ENCODE results near the gene TLCD1. TPM values are rescaled to one million over a fixed set of nuclear protein-coding genes. Genes with fewer than 3 reads are reported as not detected.

TLCD1 gene
- total and polyA plus RNA-seq, 2 experiments from 2014 or later = 4.8 to 14.2 TPM

- H4K20me1 ChIP-seq (ENCODE audit: insufficient read depth) = no peaks in the 10 kb centered on the region
- in situ Hi-C loops (cut with MboI) = no loop called here
- H3K27me3 ChIP-seq (replicated peaks; ENCODE audit: insufficient read depth) = no peaks in the 10 kb centered on the region
- no peaks in the 10 kb centered on the region for H3K9me2 ChIP-seq (ENCODE audit: insufficient read depth)
- H2AFZ ChIP-seq = no peak overlapping the region
- TF ChIP-seq EZH2 (IDR thresholded peaks at IDR 0.05; ENCODE audit: insufficient read depth, poor library complexity, severe bottlenecking) = no peak
- no peak for TF ChIP-seq EZH2phosphoT487 (IDR thresholded peaks at IDR 0.05; ENCODE audit: insufficient read depth, low read depth)
- H3K27ac ChIP-seq = no peak overlapping the region
- peak; percentile 39 for DNase-seq
- H3F3A ChIP-seq (ENCODE audit: insufficient read depth) = no peaks in the 10 kb centered on the region
- H3K4me2 ChIP-seq (ENCODE audit: unreplicated experiment) = no peak overlapping the region
- H3K9ac ChIP-seq = no peak overlapping the region
- no peaks in the 10 kb centered on the region for H3K4me1 ChIP-seq (ENCODE audit: insufficient read depth)
- H3K79me2 ChIP-seq (ENCODE audit: insufficient read depth) = no peaks in the 10 kb centered on the region
- no peak overlapping the region for H3K4me3 ChIP-seq
- 84% methylated on average over 6 of the region's 6 CpGs for WGBS, 2 experiments (ENCODE audit: low coverage in 1 of 2, low lambda C conversion rate in 2 of 2, missing lambda C conversion rate in 2 of 2)
- H3K9me3 ChIP-seq (ENCODE audit: low read depth) = no peaks in the 10 kb centered on the region
- H3K36me3 ChIP-seq (ENCODE audit: low read depth) = peaks cover 42% of the 10 kb centered on the region
Observed at GRCh38 chr17:28698253-28698941, 27.6 kb downstream of the TLCD1 start.

DNA sequence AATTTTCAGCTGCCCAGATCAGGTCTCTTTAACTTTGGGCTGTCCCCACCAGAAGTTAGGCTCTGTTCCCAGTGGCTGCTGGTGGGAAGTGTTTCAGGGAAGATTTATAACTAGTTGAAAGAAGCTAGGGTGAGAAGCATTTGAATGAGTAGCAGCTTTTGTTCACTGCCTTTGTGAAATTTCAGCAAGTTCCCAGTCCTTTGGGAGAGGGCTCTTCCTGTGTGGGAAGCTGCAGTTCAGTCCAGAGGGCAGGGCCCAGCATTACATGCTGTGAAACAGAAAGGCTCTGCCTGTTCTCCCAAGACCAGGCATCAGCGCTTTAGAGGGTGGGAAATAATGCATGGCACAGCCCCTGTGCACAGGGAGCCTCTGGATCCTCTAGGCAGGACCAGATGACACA lies 32.2 kb downstream of the TLCD1 start:
- no peaks in the 10 kb centered on the region for H3K79me2 ChIP-seq (ENCODE audit: insufficient read depth)
- no peak overlapping the region for H3K4me3 ChIP-seq
- TF ChIP-seq EZH2 (IDR thresholded peaks at IDR 0.05; ENCODE audit: insufficient read depth, poor library complexity, severe bottlenecking) (no peak), EZH2phosphoT487 (IDR thresholded peaks at IDR 0.05; ENCODE audit: insufficient read depth, low read depth) (no peak)
- no peaks in the 10 kb centered on the region for H3K9me2 ChIP-seq (ENCODE audit: insufficient read depth)
- DNase-seq = no peak
- H2AFZ ChIP-seq = no peak overlapping the region
- no peaks in the 10 kb centered on the region for H3F3A ChIP-seq (ENCODE audit: insufficient read depth)
- no peak overlapping the region for H3K4me2 ChIP-seq (ENCODE audit: unreplicated experiment)
- H4K20me1 ChIP-seq (ENCODE audit: insufficient read depth) = no peaks in the 10 kb centered on the region
- no peak overlapping the region for H3K9ac ChIP-seq
- 100% methylated on average over 1 of the region's 1 CpG for WGBS, 2 experiments (ENCODE audit: low coverage in 1 of 2, low lambda C conversion rate in 2 of 2, missing lambda C conversion rate in 2 of 2)
- in situ Hi-C loops (cut with MboI) = no loop called here
- no peaks in the 10 kb centered on the region for H3K27me3 ChIP-seq (replicated peaks; ENCODE audit: insufficient read depth)
- no peaks in the 10 kb centered on the region for H3K4me1 ChIP-seq (ENCODE audit: insufficient read depth)
- no peak overlapping the region for H3K27ac ChIP-seq
- H3K9me3 ChIP-seq (ENCODE audit: low read depth) = no peaks in the 10 kb centered on the region
- peaks cover 60% of the 10 kb centered on the region for H3K36me3 ChIP-seq (ENCODE audit: low read depth)

- TF ChIP-seq EZH2 (IDR thresholded peaks at IDR 0.05; ENCODE audit: insufficient read depth, poor library complexity, severe bottlenecking) (no peak), EZH2phosphoT487 (IDR thresholded peaks at IDR 0.05; ENCODE audit: insufficient read depth, low read depth) (no peak)
- H3K27ac ChIP-seq = no peak overlapping the region
- H3K27me3 ChIP-seq (replicated peaks; ENCODE audit: insufficient read depth) = no peaks in the 10 kb centered on the region
- peaks cover 72% of the 10 kb centered on the region for H3K36me3 ChIP-seq (ENCODE audit: low read depth)
- H3K4me2 ChIP-seq (ENCODE audit: unreplicated experiment) = no peak overlapping the region
- no peak overlapping the region for H3K9ac ChIP-seq
- no peaks in the 10 kb centered on the region for H3K9me3 ChIP-seq (ENCODE audit: low read depth)
- no peak overlapping the region for H3K4me3 ChIP-seq
- DNase-seq = no peak
- H3K79me2 ChIP-seq (ENCODE audit: insufficient read depth) = no peaks in the 10 kb centered on the region
- no peak overlapping the region for H2AFZ ChIP-seq
- in situ Hi-C loops (cut with MboI) = no loop called here
- WGBS, 2 experiments (ENCODE audit: low coverage in 1 of 2, low lambda C conversion rate in 2 of 2, missing lambda C conversion rate in 2 of 2) = 95 to 100% methylated on average over 3 of the region's 3 CpGs
- H4K20me1 ChIP-seq (ENCODE audit: insufficient read depth) = 0 out of 2 replicates have a peak, but pooled peaks cover 4% of the 10 kb centered on the region
- H3K4me1 ChIP-seq (ENCODE audit: insufficient read depth) = no peaks in the 10 kb centered on the region
- H3K9me2 ChIP-seq (ENCODE audit: insufficient read depth) = no peaks in the 10 kb centered on the region
- no peaks in the 10 kb centered on the region for H3F3A ChIP-seq (ENCODE audit: insufficient read depth)
Observed at GRCh38 chr17:28689011-28689410, 37.0 kb downstream of the TLCD1 start.

DNA sequence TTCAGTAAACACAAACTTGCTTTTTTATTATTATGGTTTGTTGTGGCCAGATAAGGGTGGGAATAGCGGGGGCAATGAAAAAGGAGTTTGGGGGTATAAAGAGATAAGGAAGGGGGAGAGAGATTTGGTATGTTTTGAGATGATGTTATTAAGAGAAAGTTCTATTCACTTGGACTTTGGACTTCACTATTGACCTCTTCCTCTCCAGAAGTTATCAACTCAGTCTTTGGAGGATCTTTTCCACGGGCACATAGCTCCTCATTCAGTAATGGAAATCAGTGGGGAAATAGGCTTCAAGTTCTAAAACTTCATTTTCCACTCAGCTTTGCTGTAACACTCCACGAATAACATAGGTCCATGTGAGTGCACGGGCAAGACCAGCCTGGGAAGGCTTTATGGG lies 37.6 kb downstream of the TLCD1 start:
- Histone ChIP-seq H3K9me2 (ENCODE audit: insufficient read depth) (no peaks in the 10 kb centered on the region), H4K20me1 (ENCODE audit: insufficient read depth) (0 out of 2 replicates have a peak, but pooled peaks cover 4% of the 10 kb centered on the region), H3K27me3 (replicated peaks; ENCODE audit: insufficient read depth) (no peaks in the 10 kb centered on the region), H2AFZ (no peak overlapping the region), H3K79me2 (ENCODE audit: insufficient read depth) (no peaks in the 10 kb centered on the region), H3K27ac (no peak overlapping the region), H3K4me2 (ENCODE audit: unreplicated experiment) (no peak overlapping the region), H3K4me3 (no peak overlapping the region), H3K36me3 (ENCODE audit: low read depth) (peaks cover 70% of the 10 kb centered on the region), H3K9me3 (ENCODE audit: low read depth) (no peaks in the 10 kb centered on the region), H3F3A (ENCODE audit: insufficient read depth) (no peaks in the 10 kb centered on the region), H3K9ac (no peak overlapping the region), H3K4me1 (ENCODE audit: insufficient read depth) (no peaks in the 10 kb centered on the region)
- in situ Hi-C loops (cut with MboI) = no loop called here
- DNase-seq = no peak
- 97 to 98% methylated on average over 4 of the region's 4 CpGs for WGBS, 2 experiments (ENCODE audit: low coverage in 1 of 2, low lambda C conversion rate in 2 of 2, missing lambda C conversion rate in 2 of 2)
- TF ChIP-seq EZH2phosphoT487 (IDR thresholded peaks at IDR 0.05; ENCODE audit: insufficient read depth, low read depth) (no peak), EZH2 (IDR thresholded peaks at IDR 0.05; ENCODE audit: insufficient read depth, poor library complexity, severe bottlenecking) (no peak)

All from GM23248 (cell line).